GM21381 (cell line): ENCODE data around the gene IRS4.

ENCODE experiments used
- ATAC-seq: cut with Tn5 transposase; IDR thresholded peaks from one replicate; pipeline ENCODE4 v1.9.1; 2021; ENCODE audit warnings: mild to moderate bottlenecking, moderate library complexity; ENCODE audit not compliant: unreplicated experiment

IRS4 gene

DNA sequence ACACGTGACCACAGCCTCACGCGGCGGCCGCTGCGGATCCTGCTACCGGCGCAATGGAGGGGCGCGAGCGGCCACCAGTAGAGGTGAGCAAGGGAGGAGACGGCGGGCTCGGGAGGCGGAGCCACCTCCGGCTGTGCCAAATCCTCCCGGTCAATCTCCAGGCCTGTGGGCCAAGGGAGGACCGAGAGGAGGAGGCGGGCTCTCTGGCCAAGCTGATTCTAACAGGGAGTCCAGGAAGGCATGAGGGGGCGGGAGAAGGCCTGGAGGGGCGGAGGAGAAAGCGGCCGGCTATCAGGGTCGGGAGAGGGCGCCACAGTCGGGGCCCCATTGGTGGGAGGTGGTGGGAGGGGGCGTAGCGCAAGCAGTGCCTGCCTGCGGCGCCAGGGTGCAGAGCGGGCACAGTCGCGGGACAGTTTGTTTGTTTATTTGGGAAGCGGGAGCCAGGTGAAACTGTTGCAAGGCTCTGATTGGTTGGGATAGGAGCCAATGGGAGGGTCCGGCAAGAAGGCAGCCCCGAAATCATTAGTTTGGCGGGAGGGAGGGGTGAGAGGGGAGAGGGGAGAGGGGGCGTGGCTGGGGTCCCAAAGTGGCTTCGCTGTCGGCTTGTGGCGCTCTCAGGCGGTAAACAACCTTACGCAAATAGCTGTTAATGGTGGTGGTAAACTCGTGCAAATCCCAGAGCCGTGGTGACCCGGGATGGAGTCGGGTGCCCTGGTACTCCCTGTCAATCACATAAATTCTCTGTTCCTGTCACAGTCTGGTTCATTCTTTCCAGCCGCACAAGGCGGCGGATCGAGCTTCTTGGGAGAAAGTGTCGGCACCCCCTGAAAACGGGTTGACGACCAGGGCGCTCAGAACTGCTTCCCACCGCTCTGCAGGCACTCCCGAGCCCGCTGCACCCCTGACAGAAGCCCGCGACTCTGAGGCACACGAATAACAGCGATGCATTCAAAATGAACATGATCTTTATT lies at the start of gene IRS4:
IRS4 (minus strand) TSS at position 55 of the 971 bp plus-strand sequence.
- ATAC-seq: no peak

- no peak for ATAC-seq
These were observed 36.2 kb upstream of the IRS4 start for GRCh38 chrX:108772549-108772948.

- ATAC-seq: no peak
These were observed 27.2 kb upstream of the IRS4 start for GRCh38 chrX:108763559-108763958.

DNA sequence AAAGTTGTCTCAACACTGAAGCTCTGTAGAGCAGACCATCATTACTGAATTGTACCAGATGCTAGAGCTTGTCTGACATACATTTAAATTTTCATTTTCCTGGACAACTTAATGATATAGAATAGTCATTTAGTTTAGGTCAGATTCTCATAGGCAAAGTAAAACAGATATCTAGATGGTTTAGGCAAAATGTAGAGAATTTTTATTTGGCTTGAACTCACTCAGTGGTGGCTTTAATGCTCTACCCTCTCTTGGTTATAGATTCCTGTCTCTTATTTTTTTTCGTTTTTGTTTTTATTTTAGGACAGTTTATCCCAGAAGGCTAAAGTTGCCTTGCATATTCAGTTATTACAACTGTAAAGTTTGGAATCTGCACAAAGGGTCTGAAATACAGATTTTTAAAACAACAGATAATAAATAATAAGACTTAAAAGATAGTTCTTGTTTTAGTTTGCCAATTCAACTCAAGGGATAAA lies 4.0 kb upstream of the IRS4 start:
- ATAC-seq: no peak

- no peak for ATAC-seq
These were observed 1.4 kb upstream of the IRS4 start for GRCh38 chrX:108737754-108738153.

DNA sequence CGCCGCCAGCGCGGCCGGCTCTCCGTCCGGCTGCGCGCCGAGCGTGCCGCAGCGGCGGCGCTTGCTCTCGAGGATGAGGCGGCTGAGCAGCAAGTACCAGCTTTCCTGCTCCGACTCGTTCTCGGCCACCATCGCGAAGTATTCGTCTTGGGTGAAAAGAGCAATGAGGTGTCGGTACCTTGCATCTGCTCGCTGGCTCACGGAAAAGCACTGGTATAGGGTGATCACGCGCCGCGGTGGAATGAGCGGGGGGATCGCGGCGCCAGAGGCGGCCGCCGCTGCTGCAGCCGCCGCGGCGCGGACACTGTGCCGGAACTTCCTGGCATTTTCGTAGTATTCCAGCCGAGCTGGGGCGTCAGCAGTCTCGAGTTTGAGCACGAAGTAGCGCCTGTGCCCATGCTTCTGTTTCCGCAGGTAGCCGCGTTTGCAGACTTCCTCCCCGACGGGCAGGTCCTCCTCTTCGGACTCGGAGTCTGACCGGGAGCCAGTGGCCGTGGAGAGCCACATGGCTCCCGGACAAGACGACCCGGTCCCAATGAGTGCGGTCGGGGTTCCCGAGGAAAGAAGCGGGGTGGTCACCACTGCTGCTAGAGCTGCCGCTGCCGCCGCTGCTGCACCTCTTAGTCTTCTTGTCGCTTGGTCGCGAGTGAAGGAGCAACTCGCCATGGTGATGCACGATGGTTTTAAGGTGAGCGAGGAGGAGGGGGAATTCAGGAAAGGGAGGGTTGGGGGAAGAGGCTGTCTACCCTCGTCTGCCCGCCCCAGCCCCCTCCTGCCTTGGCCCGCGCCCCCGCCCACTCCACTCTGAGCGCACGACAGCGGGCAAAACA lies 469 bp downstream of the IRS4 start:
- no peak for ATAC-seq

DNA sequence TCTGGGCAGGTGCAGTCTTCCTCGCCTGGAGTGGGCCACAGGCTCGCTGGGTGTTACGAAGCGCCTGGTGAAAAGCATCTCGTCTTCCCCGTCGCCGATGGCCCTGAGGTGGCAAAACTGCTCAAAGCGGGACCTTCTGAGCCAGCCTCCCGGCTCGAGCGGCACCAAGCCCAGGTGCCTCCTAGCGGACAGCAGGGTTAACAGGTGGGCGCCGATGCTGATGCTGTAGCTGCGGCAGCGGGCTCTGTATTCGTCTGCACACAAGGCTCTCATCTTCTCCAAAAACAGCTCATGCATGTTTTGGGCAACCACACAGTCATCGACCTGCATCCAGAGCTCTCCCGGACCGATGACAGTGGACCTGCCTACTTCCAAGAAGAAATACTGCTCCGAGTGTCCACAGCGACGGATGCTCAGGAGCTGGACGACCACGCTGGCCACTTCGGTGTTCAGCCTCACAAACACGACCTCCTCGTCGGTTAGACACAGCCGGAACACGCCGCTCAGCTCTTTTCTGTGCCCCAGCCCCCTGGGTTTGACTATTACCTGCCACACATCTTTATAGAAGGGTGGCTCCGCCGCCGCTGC lies 1.2 kb downstream of the IRS4 start:
- ATAC-seq: no peak

- ATAC-seq: no peak
These were observed 1.9 kb downstream of the IRS4 start for GRCh38 chrX:108734426-108734825.

GRCh38 chrX:108732630-108733321 lies 3.6 kb downstream of the IRS4 start:
- no peak for ATAC-seq

GRCh38 chrX:108731153-108731552 lies 5.2 kb downstream of the IRS4 start:
- ATAC-seq: no peak

GRCh38 chrX:108726748-108727147 lies 9.6 kb downstream of the IRS4 start:
- ATAC-seq: no peak

DNA sequence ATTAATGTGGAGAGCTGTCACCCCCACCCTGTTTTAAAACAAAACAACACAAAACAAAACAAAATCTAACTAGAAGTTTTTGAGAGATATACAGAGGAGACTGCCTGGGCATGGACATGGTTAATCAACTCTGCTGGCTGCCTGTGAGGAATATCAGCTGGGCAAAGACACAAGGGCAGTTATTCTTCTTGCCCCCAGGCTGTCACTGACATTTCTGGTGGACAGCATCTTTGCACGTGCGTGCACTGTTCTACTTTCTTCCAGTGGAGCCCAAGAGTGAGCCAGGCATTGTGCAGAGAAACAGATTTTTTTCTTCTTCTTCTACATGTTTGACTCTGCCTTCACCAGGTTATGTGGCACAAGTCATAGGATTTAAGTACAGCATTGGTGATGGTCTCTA lies 13.8 kb downstream of the IRS4 start:
- no peak for ATAC-seq

DNA sequence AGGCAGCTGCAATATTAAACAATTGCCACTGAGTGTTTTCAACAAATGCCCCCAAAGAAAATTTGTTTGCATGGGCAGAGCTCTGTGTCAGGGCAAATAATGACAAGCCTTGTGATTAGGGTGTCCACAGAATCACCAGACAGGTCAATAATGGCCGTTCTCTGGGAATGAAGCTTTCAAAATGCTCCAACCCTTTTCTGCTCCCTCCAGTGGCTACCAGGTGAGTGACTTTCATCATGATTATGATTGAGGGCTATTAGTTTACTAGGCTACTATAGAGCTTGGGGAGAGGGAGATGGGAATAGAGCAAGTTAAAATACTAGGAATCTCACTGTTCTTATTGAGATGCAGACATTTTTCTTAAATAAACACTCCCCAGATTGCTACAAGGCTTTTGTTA lies 23.5 kb downstream of the IRS4 start:
- ATAC-seq: no peak

DNA sequence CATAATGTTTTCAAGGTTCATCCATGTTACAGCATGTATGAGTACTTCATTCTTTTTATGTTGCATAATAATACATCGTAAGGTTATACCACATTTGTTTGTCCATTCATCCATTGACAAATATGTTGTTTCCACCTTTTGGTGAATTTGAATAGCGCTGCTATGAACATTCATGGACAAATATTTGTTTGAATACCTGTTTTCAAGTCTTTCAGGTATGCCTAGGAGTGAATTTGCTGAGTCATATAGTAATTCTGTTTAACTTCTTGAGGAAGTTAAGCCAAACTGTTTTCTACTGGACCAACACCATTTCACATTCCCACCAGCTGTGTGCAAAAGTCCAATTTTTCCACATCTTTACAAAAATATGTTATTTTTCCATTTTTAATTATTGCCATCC lies 31.5 kb downstream of the IRS4 start:
- ATAC-seq: no peak

- no peak for ATAC-seq
These were observed 33.8 kb downstream of the IRS4 start for GRCh38 chrX:108702530-108702929.

GRCh38 chrX:108701633-108702032 lies 34.7 kb downstream of the IRS4 start:
- no peak for ATAC-seq

- ATAC-seq: no peak
These were observed 37.0 kb downstream of the IRS4 start for GRCh38 chrX:108699368-108699767.

GRCh38 chrX:108696690-108697089 lies 39.7 kb downstream of the IRS4 start:
- ATAC-seq: no peak
